B cell (primary cell): Measurements from ENCODE around the gene EIF2B2.

Experiments used
- EZH2 ChIP-seq: IDR thresholded peaks from 2 replicates; pipeline ENCODE4 v1.6.1; 2012; ENCODE audit warnings: borderline replicate concordance, low read depth, mild to moderate bottlenecking, moderate library complexity, low read length; ENCODE audit not compliant: insufficient read depth, poor library complexity, severe bottlenecking
- TF ChIP-seq, protein P1 (sequence below): fragments of 200-600 bp; IDR thresholded peaks from one replicate; pipeline ENCODE4 v1.8.0; 2022; ENCODE audit warnings: antibody characterized with exemption, mild to moderate bottlenecking

DNA sequence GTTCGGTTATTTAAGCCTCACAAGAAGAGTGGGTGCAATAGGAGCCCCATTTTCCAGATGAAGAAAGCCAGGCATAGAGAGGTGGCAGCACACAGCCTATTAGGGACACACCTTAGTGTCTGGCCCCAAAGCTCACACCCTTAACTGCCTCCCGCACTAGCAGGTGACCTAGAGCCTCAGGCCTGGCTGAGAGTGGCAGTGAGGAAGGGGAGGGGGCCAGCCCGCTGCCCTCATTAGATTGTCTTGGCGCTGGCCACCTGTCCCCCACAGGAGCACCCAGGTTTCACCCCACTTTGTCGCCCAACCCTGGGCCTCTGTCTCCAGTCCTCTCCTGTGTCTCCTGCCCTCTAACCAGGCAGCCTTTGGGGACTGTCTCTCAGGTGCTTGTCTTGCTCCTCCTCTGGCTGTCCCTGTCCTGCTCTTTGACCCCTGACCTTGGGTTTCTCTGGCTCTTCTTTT, 28.8 kb upstream of the EIF2B2 start:
- TF ChIP-seq, protein P1, sequence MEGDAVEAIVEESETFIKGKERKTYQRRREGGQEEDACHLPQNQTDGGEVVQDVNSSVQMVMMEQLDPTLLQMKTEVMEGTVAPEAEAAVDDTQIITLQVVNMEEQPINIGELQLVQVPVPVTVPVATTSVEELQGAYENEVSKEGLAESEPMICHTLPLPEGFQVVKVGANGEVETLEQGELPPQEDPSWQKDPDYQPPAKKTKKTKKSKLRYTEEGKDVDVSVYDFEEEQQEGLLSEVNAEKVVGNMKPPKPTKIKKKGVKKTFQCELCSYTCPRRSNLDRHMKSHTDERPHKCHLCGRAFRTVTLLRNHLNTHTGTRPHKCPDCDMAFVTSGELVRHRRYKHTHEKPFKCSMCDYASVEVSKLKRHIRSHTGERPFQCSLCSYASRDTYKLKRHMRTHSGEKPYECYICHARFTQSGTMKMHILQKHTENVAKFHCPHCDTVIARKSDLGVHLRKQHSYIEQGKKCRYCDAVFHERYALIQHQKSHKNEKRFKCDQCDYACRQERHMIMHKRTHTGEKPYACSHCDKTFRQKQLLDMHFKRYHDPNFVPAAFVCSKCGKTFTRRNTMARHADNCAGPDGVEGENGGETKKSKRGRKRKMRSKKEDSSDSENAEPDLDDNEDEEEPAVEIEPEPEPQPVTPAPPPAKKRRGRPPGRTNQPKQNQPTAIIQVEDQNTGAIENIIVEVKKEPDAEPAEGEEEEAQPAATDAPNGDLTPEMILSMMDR, result no peak
- no peak for TF ChIP-seq EZH2
